Measurements from ENCODE around the gene AGBL3.
"Not testable (repeated sequence)": the region's sequence is repeated elsewhere in the genome, so short reads cannot be mapped to it uniquely, and the experiment has no call there.

The AGBL3 gene

GRCh38 chr7:134948736-134949135 is 37.6 kb upstream of the AGBL3 start:
- Mint-ChIP-seq H3K27ac (no peak overlapping the region), H3K27me3 (no peaks in the 10 kb centered on the region), H3K9me3 (no peaks in the 10 kb centered on the region), H3K36me3 (ENCODE audit: low read depth) (no peaks in the 10 kb centered on the region), H3K4me1 (ENCODE audit: low read depth) (peaks cover 9% of the 10 kb centered on the region), H3K4me3 (no peak overlapping the region)

- Mint-ChIP-seq H3K9me3 (no peaks in the 10 kb centered on the region), H3K4me3 (no peak overlapping the region), H3K27ac (no peak overlapping the region), H3K4me1 (ENCODE audit: low read depth) (peaks cover 9% of the 10 kb centered on the region), H3K36me3 (ENCODE audit: low read depth) (no peaks in the 10 kb centered on the region), H3K27me3 (no peaks in the 10 kb centered on the region)
Measured at GRCh38 chr7:134949171-134949570, 37.1 kb upstream of the AGBL3 start.

GRCh38 chr7:134954197-134955082 is 31.9 kb upstream of the AGBL3 start:
- no peak overlapping the region for H3K4me3 Mint-ChIP-seq
- H3K9me3 Mint-ChIP-seq, result no peaks in the 10 kb centered on the region
- H3K27ac Mint-ChIP-seq, result no peak overlapping the region
- H3K27me3 Mint-ChIP-seq, result no peaks in the 10 kb centered on the region
- no peaks in the 10 kb centered on the region for H3K36me3 Mint-ChIP-seq (ENCODE audit: low read depth)
- H3K4me1 Mint-ChIP-seq (ENCODE audit: low read depth), result no peaks in the 10 kb centered on the region

GRCh38 chr7:134957005-134957404 is 29.3 kb upstream of the AGBL3 start:
- Mint-ChIP-seq H3K4me3 (no peak overlapping the region), H3K27me3 (no peaks in the 10 kb centered on the region), H3K9me3 (no peaks in the 10 kb centered on the region), H3K27ac (no peak overlapping the region), H3K4me1 (ENCODE audit: low read depth) (no peaks in the 10 kb centered on the region), H3K36me3 (ENCODE audit: low read depth) (no peaks in the 10 kb centered on the region)

GRCh38 chr7:134959810-134960209 is 26.5 kb upstream of the AGBL3 start:
- no peak overlapping the region for H3K4me3 Mint-ChIP-seq
- no peaks in the 10 kb centered on the region for H3K4me1 Mint-ChIP-seq (ENCODE audit: low read depth)
- no peaks in the 10 kb centered on the region for H3K36me3 Mint-ChIP-seq (ENCODE audit: low read depth)
- H3K27ac Mint-ChIP-seq, result no peak overlapping the region
- no peaks in the 10 kb centered on the region for H3K9me3 Mint-ChIP-seq
- no peaks in the 10 kb centered on the region for H3K27me3 Mint-ChIP-seq

- Mint-ChIP-seq H3K36me3 (ENCODE audit: low read depth) (no peaks in the 10 kb centered on the region), H3K27ac (no peak overlapping the region), H3K27me3 (no peaks in the 10 kb centered on the region), H3K9me3 (no peaks in the 10 kb centered on the region), H3K4me3 (no peak overlapping the region), H3K4me1 (ENCODE audit: low read depth) (no peaks in the 10 kb centered on the region)
Measured at GRCh38 chr7:134962270-134962780, 24.0 kb upstream of the AGBL3 start.

GRCh38 chr7:134963036-134963435 is 23.3 kb upstream of the AGBL3 start:
- H3K27me3 Mint-ChIP-seq, result no peaks in the 10 kb centered on the region
- no peak overlapping the region for H3K27ac Mint-ChIP-seq

GRCh38 chr7:134966691-134967090 is 19.6 kb upstream of the AGBL3 start:
- no peaks in the 10 kb centered on the region for H3K36me3 Mint-ChIP-seq (ENCODE audit: low read depth)

More at GRCh38 chr7:134963036-134963435, 23.3 kb upstream of the AGBL3 start:
- H3K4me3 Mint-ChIP-seq, result no peak overlapping the region
- H3K4me1 Mint-ChIP-seq (ENCODE audit: low read depth), result no peaks in the 10 kb centered on the region
- no peaks in the 10 kb centered on the region for H3K9me3 Mint-ChIP-seq
- no peaks in the 10 kb centered on the region for H3K36me3 Mint-ChIP-seq (ENCODE audit: low read depth)

GRCh38 chr7:134968110-134968509 is 18.2 kb upstream of the AGBL3 start:
- Mint-ChIP-seq H3K4me3 (no peak overlapping the region), H3K4me1 (ENCODE audit: low read depth) (no peaks in the 10 kb centered on the region), H3K36me3 (ENCODE audit: low read depth) (no peaks in the 10 kb centered on the region), H3K9me3 (no peaks in the 10 kb centered on the region), H3K27me3 (no peaks in the 10 kb centered on the region), H3K27ac (no peak overlapping the region)

More at GRCh38 chr7:134966691-134967090, 19.6 kb upstream of the AGBL3 start:
- Mint-ChIP-seq H3K27me3 (no peaks in the 10 kb centered on the region), H3K27ac (no peak overlapping the region), H3K4me1 (ENCODE audit: low read depth) (no peaks in the 10 kb centered on the region), H3K4me3 (no peak overlapping the region), H3K9me3 (no peaks in the 10 kb centered on the region)

- H3K9me3 Mint-ChIP-seq; H3K27me3 Mint-ChIP-seq; H3K4me3 Mint-ChIP-seq; H3K36me3 Mint-ChIP-seq (ENCODE audit: low read depth); H3K27ac Mint-ChIP-seq: not testable (repeated sequence)
- peaks cover 13% of the 10 kb centered on the region for H3K4me1 Mint-ChIP-seq (ENCODE audit: low read depth)
Measured at GRCh38 chr7:134981645-134982044, 4.7 kb upstream of the AGBL3 start.

GRCh38 chr7:134985894-134986362 is 380 bp upstream of the AGBL3 start:
- Mint-ChIP-seq H3K9me3 (no peaks in the 10 kb centered on the region), H3K27ac (peak overlapping the region; percentile 98), H3K4me1 (ENCODE audit: low read depth) (peaks cover 46% of the 10 kb centered on the region), H3K36me3 (ENCODE audit: low read depth) (peaks cover 25% of the 10 kb centered on the region), H3K4me3 (peak overlapping the region; percentile 98), H3K27me3 (no peaks in the 10 kb centered on the region)

GRCh38 chr7:134988161-134988560 is 1.9 kb downstream of the AGBL3 start:
- Mint-ChIP-seq H3K27me3 (no peaks in the 10 kb centered on the region), H3K36me3 (ENCODE audit: low read depth) (peaks cover 39% of the 10 kb centered on the region), H3K4me3 (peak overlapping the region; percentile 50), H3K27ac (peak overlapping the region; percentile 51), H3K9me3 (no peaks in the 10 kb centered on the region), H3K4me1 (ENCODE audit: low read depth) (peaks cover 68% of the 10 kb centered on the region)

- H3K36me3 Mint-ChIP-seq (ENCODE audit: low read depth), result peaks cover 64% of the 10 kb centered on the region
- peaks cover 90% of the 10 kb centered on the region for H3K4me1 Mint-ChIP-seq (ENCODE audit: low read depth)
- no peaks in the 10 kb centered on the region for H3K9me3 Mint-ChIP-seq
- H3K27ac Mint-ChIP-seq, result peak overlapping the region; percentile 56
- H3K4me3 Mint-ChIP-seq, result peak overlapping the region; percentile 1
- H3K27me3 Mint-ChIP-seq, result no peaks in the 10 kb centered on the region
Measured at GRCh38 chr7:134991469-134992339, 5.4 kb downstream of the AGBL3 start.

- peak overlapping the region; percentile 56 for H3K4me3 Mint-ChIP-seq
- H3K36me3 Mint-ChIP-seq (ENCODE audit: low read depth), result peaks cover 63% of the 10 kb centered on the region
Measured at GRCh38 chr7:134992626-134993179, 6.4 kb downstream of the AGBL3 start.

More at GRCh38 chr7:134992626-134993179, 6.4 kb downstream of the AGBL3 start:
- Mint-ChIP-seq H3K9me3 (no peaks in the 10 kb centered on the region), H3K4me1 (ENCODE audit: low read depth) (peaks cover 92% of the 10 kb centered on the region), H3K27ac (peak overlapping the region; percentile 86), H3K27me3 (no peaks in the 10 kb centered on the region)

All from stimulated activated naive CD8-positive, alpha-beta T cell treated with anti-CD3 and anti-CD28 coated beads, Interleukin-15, Interleukin-2, amounts not matched to agents 100 ng/mL and 50 ng/mL, for 24 hours (primary cell).